GM19023 (cell line): ENCODE results near the gene ESYT2.

Source experiments
- ATAC-seq: cut with Tn5 transposase; IDR thresholded peaks from one replicate; pipeline ENCODE4 v1.9.1; 2021; ENCODE audit warnings: mild to moderate bottlenecking, moderate library complexity; ENCODE audit not compliant: unreplicated experiment

Gene ESYT2

DNA sequence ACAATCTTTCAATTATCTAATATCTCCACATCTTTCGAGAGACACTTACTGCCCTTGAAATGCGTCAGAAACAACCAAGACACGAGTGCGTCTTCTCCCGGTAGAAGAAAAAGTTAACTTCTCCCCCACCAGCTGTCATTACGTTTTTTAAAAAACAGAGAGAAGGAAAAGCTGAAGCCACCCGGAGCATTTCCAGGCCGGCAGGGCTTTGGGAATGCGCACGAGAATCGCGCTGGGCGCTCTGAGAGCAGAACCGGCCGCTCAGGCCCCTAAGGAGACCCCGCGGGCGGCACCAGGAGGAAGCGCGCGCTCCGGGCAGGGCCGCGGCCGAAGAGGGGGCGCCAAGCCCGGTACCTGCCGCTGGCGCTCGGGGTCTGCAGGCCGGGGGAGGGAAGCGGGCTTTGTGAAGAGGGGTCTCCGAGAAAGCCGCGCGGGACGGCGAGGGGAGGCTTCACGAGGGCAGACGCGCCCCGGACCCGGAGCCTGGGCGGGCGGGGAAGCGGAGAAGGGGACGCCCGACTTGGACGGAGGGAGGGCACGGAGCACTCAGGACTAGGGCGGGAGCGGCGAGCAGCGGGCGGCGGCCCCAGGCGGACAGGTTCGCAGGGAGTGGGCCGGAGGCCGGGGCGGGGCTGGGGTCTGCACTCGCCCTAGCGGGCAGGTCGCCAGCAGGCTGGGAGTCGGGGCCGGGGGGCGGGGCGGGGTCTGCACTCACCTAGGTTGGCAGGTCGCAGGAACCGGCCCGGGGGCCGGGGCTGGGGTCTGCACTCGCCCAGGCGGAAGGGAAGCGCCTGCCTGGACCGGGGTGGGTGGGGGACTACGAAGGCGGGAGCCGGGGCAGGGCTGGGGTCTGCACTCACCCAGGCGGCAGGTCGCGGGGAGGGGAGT lies 932 bp downstream of the ESYT2 start:
- peak; percentile 2 for ATAC-seq

DNA sequence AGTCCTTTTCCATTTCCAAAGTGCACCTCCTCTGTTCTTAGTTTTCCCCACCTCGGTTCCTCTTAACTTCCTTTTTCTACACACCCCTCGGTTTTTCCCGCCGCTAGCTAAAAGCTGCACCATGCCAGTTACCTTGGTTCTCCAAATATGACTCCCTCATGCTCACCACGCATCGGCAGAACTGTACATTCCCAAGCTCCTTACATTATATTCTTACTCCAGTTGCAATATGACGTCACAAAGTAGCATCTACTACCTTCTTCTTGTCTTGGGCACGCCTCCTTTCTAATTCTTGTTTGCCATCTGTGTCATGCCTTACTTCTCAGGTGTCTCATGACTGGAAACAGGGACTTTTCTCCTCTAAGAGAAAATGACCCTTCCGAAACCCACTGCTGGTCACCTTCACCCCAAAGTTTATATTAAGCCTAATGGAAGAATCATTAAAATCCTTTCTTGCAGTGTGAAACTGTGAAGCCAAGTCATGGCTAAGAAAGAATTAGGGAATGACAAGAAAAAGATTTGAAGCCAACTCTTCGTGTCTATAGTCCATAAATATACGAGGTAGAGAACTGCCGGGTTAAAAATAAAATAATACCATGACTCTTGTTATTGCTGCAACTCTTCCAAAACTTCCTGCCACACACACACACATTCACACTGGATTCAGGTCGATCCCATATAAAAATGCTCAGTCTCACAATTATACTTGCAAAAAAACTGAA lies 1.7 kb downstream of the ESYT2 start:
- no peak for ATAC-seq

DNA sequence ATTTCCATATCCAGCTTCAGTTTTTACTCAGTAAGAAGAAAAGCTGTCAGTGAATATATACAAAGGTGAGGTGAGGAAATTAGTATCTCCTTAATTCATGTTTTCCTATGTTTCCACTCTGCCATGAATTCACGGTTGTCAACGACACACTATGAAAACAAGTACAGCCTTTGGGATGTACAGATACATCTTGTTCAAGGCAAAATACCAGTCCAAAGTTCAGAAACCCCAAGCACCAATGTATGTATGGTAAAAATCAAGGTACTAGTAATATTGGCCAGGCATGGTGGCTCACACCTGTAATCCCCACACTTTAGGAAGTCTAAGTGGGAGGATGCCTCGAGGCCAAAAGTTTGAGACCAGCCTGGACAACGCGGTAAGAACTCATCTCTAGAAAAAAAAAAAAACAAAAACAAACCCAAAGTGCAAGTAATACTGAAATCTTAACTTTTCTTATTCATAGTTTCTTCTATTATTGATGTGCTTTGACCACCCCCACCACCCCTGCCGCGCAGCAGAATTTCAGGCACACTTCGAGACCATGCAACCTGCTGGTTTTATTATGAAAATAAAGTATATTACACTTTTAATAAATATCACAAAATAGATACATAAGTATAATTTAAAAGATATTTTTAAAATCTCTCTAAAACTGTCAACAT lies 3.5 kb downstream of the ESYT2 start:
- no peak for ATAC-seq

DNA sequence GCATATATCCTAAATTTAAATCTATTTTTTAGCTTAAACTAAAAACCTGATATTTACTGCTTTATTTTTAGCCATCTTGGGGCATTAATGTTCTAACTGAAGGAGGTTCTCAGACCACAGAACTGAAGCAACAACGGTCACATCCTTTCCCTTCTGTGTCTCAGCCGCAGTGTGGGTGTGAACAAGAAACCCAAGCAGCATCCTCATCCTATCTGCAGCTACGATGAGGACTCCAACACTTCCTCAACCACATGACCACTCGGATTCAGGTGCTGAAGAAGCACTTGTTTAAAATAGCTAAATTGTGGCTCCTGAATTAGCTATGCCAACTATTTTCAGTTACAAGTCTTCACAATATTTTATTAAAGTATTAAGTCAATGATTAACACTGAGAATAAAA lies 5.3 kb downstream of the ESYT2 start:
- peak; percentile 48 for ATAC-seq

DNA sequence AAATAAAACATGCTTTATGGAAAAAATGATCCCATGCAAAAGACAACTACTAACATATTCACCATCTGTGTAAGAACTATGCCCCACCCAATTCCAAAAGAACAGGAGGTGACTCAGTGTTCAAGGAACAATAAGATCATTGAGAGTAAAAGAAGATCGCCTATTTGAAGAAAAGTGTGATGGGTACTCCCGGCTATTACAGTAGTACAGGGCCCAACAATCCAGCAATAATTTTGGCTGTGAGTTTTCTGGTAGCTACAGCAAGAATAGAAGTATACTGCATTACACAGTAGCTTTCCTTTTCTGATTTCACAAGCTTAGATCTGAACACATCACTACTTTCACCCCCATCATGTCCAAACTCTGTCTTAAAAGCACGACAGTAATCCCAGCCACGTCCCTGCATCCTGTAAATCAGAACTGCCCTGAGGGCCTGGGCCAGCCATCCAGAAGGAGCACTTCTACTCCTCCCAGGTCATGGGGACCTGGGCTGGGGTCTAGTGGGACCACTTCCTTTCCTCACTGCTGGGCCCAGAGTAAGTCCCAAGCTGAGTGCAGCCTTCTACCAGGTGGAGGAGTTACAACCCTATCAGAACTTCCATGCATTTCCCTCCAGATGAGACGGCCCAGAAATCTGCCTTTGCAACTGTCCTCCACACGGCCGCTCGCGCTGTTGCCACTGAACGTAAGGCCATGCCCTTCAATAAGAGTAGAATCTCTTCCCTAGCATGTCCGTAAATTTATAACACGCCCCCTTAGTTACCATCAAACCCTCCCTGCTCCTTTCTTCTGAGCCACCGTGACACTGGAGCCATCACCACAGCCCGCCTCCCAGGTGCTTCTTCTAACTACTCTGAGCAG lies 7.9 kb downstream of the ESYT2 start:
- ATAC-seq = no peak

DNA sequence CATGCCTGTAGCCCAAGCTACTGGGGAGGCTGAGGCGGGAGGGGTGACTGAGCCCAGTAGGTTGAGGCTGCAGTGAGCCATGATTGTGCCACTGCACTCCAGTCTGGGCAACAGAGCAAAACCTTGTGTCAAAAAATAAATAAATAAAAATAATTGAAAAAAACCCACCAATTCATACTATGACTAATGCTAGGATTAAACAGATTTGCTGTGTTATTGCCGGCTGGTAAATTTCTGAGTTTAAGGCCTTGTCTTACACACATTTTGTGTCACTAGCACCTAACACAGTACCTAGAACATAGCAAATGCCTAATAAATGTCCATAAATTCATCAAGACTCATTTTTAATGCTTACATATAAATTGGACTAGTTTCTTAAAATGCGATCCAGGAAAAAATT lies 8.7 kb downstream of the ESYT2 start:
- ATAC-seq = no peak

DNA sequence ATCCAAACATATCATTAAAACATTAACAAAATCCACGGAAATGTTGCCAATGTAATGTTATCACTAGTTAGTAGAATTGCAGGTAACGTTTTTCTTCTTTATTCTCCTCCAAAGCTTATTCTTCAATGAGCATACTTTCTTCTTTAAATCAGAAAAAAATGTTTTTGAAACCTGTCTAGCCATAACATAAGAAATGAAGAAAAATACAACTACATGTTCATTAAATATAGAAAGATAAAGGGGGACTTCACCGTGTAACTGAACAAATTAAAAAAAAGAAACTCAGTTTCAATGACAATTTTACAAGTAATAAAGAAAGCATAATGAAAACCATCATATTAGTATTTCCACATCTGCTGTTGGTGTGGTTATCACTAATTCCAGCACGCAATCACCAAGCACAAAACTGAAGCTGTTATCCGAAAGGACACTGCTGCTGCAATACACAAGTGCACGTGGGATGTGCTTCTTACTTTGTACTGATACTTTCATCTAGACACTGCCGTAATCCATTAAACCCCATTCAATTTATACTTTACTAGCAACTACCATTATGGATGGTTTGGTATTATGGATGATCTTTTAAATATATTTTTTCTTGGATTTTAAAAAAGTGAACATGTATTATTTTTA lies 9.6 kb downstream of the ESYT2 start:
- ATAC-seq = no peak

DNA sequence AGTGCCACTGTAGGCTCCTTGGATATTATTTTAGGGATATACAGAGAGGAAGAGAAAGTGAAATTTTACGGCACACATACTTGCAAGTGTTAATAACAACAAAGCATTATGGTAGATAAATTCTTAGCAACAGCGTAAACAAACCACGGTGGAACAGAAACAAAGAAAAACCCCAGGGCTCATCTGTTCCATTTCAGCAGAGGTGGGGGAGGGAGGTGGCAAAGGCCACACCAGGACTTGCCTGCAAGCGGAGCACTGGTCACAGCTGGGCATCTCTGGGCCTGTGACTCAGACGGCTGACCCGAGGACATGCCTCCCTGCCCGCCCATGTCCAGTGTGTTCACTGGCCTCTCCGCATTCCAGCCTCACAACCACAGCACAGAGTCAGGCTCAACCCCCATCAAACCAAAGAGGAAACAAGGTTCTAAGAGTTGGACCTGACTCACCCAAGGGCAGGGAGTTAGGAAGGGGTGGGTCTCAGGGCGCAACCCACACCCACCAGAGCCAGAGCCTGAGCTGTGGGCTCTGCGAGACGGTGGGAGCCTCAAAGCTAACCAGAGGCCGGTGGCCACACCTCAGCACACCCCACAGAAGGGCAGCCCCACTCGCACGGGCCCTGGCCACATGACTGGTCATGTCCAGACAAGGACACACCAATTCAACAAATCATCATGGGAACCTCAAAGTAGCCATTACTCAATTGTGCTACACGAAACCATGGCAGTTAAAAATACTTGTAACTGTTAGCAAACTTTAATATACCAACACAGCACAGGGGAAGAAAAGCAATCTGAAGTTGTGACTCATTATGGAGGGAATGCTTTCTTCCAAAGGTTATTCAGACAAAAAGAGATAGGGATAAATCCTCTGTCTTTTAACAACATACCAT lies 10.7 kb downstream of the ESYT2 start:
- ATAC-seq = peak; percentile 87

DNA sequence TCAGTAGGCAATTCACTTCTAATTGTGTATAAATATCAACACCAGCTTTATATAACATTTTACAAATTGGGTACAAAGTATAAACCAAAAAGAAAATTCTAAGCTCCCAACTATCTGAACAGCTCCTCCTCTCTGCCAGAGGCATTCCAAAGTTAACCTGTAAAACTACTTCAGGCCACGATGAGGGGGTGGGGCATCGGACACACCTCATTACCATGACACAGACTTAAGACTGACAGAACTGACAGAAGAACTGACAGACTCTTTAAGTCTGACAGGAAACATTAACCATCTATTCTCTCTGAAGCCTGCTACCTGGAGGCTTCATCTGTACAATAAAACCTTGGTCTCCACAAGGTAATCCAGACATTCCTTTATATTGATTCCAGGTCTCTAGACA lies 12.3 kb downstream of the ESYT2 start:
- no peak for ATAC-seq

DNA sequence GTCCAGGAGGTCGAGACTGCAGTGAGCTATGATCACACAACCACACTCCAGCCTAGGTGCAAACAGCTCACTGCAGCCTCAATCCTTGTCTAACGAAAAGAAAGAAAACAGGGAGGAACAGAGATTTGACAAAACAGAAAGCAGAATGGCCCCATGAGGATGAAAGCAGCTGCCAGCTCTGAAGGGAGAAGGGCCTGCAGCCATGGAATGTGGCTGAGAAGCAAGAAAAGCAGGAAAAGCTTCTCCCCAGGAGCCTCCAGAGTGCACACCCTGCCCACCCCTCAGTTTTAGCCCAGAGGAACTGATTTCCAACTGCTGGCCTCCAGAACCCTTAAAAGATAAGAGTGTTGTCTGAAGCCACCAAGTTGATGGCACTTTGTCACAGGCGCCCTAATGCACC lies 13.0 kb downstream of the ESYT2 start:
- ATAC-seq = no peak

DNA sequence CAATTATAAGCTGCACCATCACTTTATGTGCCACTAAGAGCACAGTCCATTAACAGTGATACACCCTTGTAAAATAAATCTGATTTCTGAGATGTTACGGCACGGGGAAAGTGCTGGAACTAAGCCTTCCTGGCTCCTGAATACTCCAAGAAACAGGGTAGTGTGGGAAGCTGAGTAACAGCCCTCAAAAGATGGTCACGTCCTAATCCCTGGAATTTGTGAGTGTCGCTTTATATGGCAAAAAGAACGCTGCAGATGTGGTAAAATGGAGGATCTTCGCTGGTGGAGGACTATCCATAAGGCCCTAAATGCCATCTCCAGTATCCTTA lies 13.5 kb downstream of the ESYT2 start:
- no peak for ATAC-seq

DNA sequence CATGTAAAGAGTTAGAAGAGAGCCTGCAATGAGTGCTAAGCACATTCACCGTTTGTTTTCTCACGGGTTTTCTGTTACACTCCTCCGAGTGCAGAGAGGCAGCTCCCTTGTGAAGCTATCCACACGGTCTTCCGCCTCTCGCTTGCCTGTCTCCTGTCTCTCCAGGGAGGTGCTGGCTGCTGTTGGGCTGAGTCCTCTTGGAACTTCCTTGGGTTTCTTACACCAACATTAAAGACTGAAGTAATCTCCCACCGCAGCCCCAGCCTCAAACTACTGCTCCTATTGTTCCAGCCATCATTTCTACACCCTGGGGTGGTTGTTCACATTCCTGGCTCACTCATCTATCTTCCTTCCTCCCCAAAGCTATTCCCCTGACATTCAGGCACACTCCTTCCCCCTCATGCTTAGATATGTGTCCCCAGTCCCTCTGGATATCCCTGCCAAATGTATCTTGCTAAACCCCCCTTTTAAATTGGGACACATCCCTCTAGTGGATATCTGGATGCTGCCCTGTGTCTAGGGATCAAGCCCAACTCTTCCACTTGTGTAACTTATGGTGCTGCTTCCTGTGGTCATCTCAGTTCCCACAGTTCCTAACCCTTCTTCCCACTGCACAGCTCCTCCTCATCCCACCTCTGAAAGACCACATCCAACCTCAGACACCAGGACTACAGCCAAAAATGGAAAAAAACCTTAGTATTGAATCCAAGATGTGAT lies 14.1 kb downstream of the ESYT2 start:
- ATAC-seq = no peak

DNA sequence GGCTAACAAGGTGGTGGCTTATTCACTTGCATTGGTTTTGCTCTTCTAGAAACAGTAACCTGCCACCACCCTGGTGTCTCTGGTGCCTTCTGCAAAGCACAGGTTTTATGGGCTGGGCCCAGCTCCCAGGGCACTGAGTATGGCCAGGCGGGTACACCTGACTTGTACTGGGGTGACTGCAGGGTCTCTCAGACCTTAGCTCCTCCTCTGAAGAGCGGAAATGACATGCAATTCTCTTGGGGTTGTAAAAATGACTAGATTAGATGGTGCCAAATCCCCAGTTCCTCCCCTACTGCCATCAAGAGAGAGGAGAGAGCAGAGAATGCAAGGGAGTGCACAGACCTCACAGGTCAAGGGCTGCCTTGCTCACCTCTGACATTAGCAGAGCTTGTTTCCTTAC lies 14.7 kb downstream of the ESYT2 start:
- ATAC-seq = no peak

DNA sequence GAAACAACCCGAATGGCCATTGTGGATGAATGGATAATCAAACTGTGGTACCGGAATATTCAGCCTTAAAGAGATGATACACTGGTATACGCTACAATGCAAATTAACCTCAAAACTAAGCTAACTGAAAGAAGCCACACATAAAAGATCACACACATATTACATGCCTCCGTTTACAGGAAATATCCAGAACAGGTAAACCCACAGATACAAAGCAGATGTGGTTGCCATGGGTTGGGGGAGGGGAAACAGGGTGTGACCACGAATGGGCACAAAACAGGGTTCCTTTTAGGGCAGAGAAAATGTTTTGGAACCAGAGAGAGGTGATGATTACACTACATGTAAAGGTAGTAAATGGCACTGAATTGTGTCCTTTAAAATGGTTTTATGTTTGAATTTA lies 16.6 kb downstream of the ESYT2 start:
- ATAC-seq = no peak

DNA sequence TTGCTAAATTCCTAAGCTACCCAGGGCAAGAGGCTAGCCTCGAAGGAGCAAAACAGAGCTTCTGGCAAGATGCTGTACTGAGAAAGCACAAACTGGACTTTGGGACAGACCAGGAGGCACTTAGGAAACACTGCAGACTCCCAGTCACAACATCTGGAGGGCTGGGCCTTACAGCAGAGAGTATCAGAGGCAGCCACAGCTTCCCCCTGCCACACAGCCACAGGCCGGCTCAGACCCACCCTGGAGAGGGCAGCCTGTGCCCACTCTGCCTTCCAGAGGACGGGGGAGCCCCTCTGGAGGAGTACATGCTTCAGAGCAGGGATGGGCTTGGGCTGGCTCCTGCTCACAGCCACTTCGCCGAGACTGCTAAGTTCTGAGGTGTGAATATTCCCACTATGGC lies 17.4 kb downstream of the ESYT2 start:
- ATAC-seq = no peak

DNA sequence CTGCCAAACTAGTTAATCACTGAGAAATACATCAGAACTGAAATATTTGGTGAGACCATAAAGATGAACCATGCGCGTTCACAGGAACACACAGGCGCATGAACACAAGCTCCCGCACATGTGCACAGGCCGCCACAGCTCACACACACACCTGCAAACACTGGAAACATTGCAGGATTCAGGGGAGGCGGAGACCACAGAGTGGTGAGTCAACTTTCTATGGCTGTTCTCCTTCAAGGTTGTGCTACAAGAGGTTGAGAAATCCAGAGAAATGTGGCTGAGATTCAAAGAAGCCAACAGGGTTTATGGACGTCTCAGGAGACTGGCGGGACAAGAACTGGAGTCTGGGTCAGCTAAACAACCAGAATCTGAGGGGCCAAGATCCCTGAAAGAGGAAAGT lies 17.8 kb downstream of the ESYT2 start:
- ATAC-seq = no peak

DNA sequence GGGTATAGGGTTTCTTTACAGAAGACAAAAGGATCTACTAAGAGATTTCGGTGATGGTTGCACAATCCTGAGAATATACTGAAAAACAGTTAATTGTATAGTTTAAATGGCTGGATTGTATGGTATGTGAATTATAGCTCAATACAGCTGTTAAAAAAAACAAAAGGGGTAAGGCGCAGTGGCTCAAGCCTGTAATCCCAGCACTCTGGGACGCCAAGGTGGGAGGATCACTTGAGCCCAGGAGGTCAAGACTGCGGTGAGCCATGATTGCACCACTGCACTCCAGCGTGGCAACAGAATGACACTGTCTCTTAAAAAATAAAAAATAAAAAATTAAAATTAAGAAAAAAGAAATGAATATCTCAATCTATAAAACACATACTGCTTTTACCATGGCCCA lies 18.5 kb downstream of the ESYT2 start:
- no peak for ATAC-seq

DNA sequence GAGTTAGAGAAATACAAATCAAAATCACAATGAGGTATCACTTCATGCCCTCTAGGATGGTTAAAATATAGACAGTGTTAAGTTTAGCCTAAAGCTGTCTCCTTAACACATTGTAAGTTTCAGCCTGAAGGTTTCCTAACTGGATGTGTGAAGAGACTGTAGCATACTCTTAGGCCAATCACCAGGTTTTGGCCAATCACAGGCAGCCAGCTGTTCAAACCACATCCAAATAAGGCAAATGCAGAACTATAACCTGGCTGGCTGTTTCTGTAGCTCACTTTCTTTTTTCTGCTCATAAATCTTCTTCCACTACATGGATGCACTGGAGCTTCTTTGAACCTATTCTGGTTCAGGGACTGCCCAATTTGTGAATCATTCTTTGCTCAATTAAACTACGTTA lies 19.7 kb downstream of the ESYT2 start:
- peak; percentile 92 for ATAC-seq

DNA sequence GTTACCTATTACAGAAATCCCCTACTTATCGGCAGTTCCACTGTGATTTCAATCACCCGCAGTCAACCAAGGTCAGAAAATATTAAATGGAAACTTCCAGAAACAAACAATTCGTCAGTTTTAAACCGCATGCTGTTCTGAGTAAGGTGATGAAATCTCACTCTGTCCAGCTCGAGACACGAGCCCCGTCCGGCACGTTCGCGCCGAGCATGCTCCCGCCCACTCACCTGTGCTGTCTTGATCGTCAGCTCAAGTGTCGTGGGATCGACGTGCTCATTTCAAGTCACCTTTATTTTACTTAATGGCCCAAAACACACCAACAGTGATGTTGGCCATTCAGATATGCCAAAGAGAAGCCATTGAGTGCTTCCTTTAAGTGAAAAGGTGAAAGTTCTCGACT lies 21.2 kb downstream of the ESYT2 start:
- no peak for ATAC-seq
